ENCODE measurements around the gene PSMG2.

DNA sequence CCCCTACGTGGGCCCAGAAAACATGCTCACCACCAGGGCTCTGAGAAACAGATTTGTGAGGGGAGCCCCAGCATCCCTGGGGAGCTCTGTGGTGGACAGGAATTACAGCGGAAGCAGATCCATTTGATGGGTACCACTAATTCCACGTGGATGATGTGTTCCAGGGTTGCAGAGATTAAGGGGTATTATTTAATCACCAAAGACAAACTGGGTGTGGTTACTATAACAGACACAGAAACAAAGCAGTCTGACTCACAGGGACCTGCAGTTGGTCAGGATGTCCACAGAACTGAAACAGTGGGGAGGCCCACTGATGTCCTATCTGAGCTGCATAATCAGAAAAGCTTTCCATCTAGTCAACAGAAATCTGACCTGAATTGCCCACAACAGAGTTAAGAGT, 65.8 kb downstream of the PSMG2 start:
- TF ChIP-seq, protein P1, sequence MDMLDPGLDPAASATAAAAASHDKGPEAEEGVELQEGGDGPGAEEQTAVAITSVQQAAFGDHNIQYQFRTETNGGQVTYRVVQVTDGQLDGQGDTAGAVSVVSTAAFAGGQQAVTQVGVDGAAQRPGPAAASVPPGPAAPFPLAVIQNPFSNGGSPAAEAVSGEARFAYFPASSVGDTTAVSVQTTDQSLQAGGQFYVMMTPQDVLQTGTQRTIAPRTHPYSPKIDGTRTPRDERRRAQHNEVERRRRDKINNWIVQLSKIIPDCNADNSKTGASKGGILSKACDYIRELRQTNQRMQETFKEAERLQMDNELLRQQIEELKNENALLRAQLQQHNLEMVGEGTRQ (IDR thresholded peaks at IDR 0.05; ENCODE audit: borderline replicate concordance, low read depth, low read length): no peak
- TF ChIP-seq POLR2AphosphoS5 (IDR thresholded peaks at IDR 0.05; ENCODE audit: low read length) (no peak), NBN (IDR thresholded peaks at IDR 0.05) (no peak), FOS (IDR thresholded peaks at IDR 0.05; ENCODE audit: borderline replicate concordance, extremely low read depth, insufficient read length) (no peak), ZZZ3 (IDR thresholded peaks at IDR 0.05; ENCODE audit: control insufficient read depth, insufficient read length, low read depth) (no peak)
- TF ChIP-seq, protein P2, sequence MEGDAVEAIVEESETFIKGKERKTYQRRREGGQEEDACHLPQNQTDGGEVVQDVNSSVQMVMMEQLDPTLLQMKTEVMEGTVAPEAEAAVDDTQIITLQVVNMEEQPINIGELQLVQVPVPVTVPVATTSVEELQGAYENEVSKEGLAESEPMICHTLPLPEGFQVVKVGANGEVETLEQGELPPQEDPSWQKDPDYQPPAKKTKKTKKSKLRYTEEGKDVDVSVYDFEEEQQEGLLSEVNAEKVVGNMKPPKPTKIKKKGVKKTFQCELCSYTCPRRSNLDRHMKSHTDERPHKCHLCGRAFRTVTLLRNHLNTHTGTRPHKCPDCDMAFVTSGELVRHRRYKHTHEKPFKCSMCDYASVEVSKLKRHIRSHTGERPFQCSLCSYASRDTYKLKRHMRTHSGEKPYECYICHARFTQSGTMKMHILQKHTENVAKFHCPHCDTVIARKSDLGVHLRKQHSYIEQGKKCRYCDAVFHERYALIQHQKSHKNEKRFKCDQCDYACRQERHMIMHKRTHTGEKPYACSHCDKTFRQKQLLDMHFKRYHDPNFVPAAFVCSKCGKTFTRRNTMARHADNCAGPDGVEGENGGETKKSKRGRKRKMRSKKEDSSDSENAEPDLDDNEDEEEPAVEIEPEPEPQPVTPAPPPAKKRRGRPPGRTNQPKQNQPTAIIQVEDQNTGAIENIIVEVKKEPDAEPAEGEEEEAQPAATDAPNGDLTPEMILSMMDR (IDR thresholded peaks at IDR 0.05 in 2 of 3, conservative IDR thresholded peaks at IDR 0.05 in 1 of 3; ENCODE audit: control insufficient read depth in 2 of 3, extremely low read depth in 1 of 3, insufficient read depth in 1 of 3, low read depth in 3 of 3, low read length in 3 of 3): no peak
